ENCODE measurements around the gene WFS1. TPM values are rescaled to one million over a fixed set of nuclear protein-coding genes. Genes with fewer than 3 reads are reported as not detected.

WFS1 gene
- polyA plus RNA-seq, 1 of the 3 experiments (the other 2 are of a cell fraction): 18.7 TPM

GRCh38 chr4:6299875-6300274 lies 30.2 kb downstream of the WFS1 start (continued):
- TF ChIP-seq IRF3 (IDR thresholded peaks at IDR 0.05; ENCODE audit: low read depth, low read length): no peak
- no peak for TF ChIP-seq MXI1 (IDR thresholded peaks at IDR 0.05; ENCODE audit: low read depth, low read length)

GRCh38 chr4:6300359-6300758 lies 30.7 kb downstream of the WFS1 start:
- H3K27ac ChIP-seq (ENCODE audit: low read depth in 2 of 2, low read length in 1 of 2): no peak overlapping the region
- no peak overlapping the region for H2AFZ ChIP-seq (ENCODE audit: low read depth)
- no peak overlapping the region for H3K4me2 ChIP-seq
- no peaks in the 10 kb centered on the region for H3K79me2 ChIP-seq (ENCODE audit: insufficient read depth)
- H3K9ac ChIP-seq: no peak overlapping the region
- H3K4me3 ChIP-seq (ENCODE audit: low read depth in 2 of 2, low read length in 1 of 2): no peak overlapping the region
- H3K4me1 ChIP-seq (ENCODE audit: control insufficient read depth in 1 of 2, insufficient read depth in 2 of 2, low read depth in 1 of 2, low read length in 1 of 2): no peaks in the 10 kb centered on the region
- H3K9me3 ChIP-seq: no peaks in the 10 kb centered on the region
- no peaks in the 10 kb centered on the region for H3K27me3 ChIP-seq (ENCODE audit: insufficient read depth)
- DNase-seq: no peak
- TF ChIP-seq FOSL2 (IDR thresholded peaks at IDR 0.05; ENCODE audit: borderline replicate concordance, low read depth) (no peak), USF1 (IDR thresholded peaks at IDR 0.05; ENCODE audit: borderline replicate concordance, low read depth) (no peak), TAF1 (IDR thresholded peaks at IDR 0.05; ENCODE audit: borderline replicate concordance, low read depth, low read length) (no peak), MEF2A (IDR thresholded peaks at IDR 0.05; ENCODE audit: borderline replicate concordance, low read depth) (no peak)
- H3K9me2 ChIP-seq: no peaks in the 10 kb centered on the region
- ChIA-PET POLR2A (no interaction called here), CTCF (no interaction called here)
- no peaks in the 10 kb centered on the region for H4K20me1 ChIP-seq (ENCODE audit: insufficient read depth)
- 79% methylated on average over 9 of the region's 11 CpGs for WGBS (ENCODE audit: low lambda C conversion rate)
- no peaks in the 10 kb centered on the region for H3F3A ChIP-seq (replicated peaks; ENCODE audit: insufficient read depth)
- peaks cover 0 to 22% of the 10 kb centered on the region in 2 experiments for H3K36me3 ChIP-seq (replicated peaks in 1 of 2; ENCODE audit: control insufficient read depth in 1 of 2, insufficient read depth in 2 of 2, low read length in 1 of 2)

- H4K20me1 ChIP-seq (ENCODE audit: insufficient read depth): no peaks in the 10 kb centered on the region
- H3K36me3 ChIP-seq (replicated peaks in 1 of 2; ENCODE audit: control insufficient read depth in 1 of 2, insufficient read depth in 2 of 2, low read length in 1 of 2): peaks cover 0 to 22% of the 10 kb centered on the region in 2 experiments
- no peaks in the 10 kb centered on the region for H3K4me1 ChIP-seq (ENCODE audit: control insufficient read depth in 1 of 2, insufficient read depth in 2 of 2, low read depth in 1 of 2, low read length in 1 of 2)
- no peak overlapping the region for H3K4me2 ChIP-seq
- 87% methylated on average over 24 of the region's 35 CpGs for WGBS (ENCODE audit: low lambda C conversion rate)
- no peak overlapping the region for H3K4me3 ChIP-seq (ENCODE audit: low read depth in 2 of 2, low read length in 1 of 2)
- H3K9me3 ChIP-seq: no peaks in the 10 kb centered on the region
- H3F3A ChIP-seq (replicated peaks; ENCODE audit: insufficient read depth): no peaks in the 10 kb centered on the region
- CTCF ChIA-PET: interaction anchor here (1.2 to 1.3 kb wide), 2 partner anchors 26 to 50 kb away, joined by 4 read pairs; no protein-coding TSS in a partner anchor
- no peak overlapping the region for H3K27ac ChIP-seq (ENCODE audit: low read depth in 2 of 2, low read length in 1 of 2)
- POLR2A ChIA-PET: no interaction called here
- no peak overlapping the region for H2AFZ ChIP-seq (ENCODE audit: low read depth)
- no peaks in the 10 kb centered on the region for H3K27me3 ChIP-seq (ENCODE audit: insufficient read depth)
- DNase-seq: no peak
- no peak overlapping the region for H3K9ac ChIP-seq
- H3K9me2 ChIP-seq: no peaks in the 10 kb centered on the region
- no peak for TF ChIP-seq ELF1 (IDR thresholded peaks at IDR 0.05)
- TF ChIP-seq FOXJ3 (CRISPR knock-in tag; IDR thresholded peaks at IDR 0.05): no peak
- no peaks in the 10 kb centered on the region for H3K79me2 ChIP-seq (ENCODE audit: insufficient read depth)
These were observed 31.5 kb downstream of the WFS1 start for GRCh38 chr4:6301051-6301731.
